Testis (tissue), 3 donors: Measurements from ENCODE around the gene PIP5KL1. TPM values are rescaled to one million over a fixed set of nuclear protein-coding genes. Genes with fewer than 3 reads are reported as not detected.

Experiments
- DNase-seq: peaks from one replicate; pipeline ENCODE4 v3.0.0-alpha.2; 2019
- H3K27ac ChIP-seq, 2 donors: fragments of 200-600 bp; sonication (generic); one replicate each; pipeline ENCODE4 v1.5.1; 2019
- H3K27me3 ChIP-seq: fragments of 200-600 bp; sonication (generic); one replicate; pipeline ENCODE4 v1.5.1; 2019
- H3K36me3 ChIP-seq: fragments of 200-600 bp; sonication (generic); one replicate; pipeline ENCODE4 v1.5.1; 2017; ENCODE audit warnings: low read depth; ENCODE audit errors: missing control alignments
- H3K4me1 ChIP-seq: fragments of 200-600 bp; sonication (generic); one replicate; pipeline ENCODE4 v1.5.1; 2019
- H3K4me3 ChIP-seq, 2 donors: fragments of 200-600 bp; sonication (generic); one replicate each; pipeline ENCODE4 v1.5.1; 2017 to 2019
- H3K9me3 ChIP-seq: fragments of 200-600 bp; sonication (generic); one replicate; pipeline ENCODE4 v1.5.1; 2017
- POLR2A ChIP-seq: fragments of 450-650 bp; IDR thresholded peaks from one replicate; pipeline ENCODE4 v1.6.1; 2017; ENCODE audit warnings: antibody characterized with exemption, mild to moderate bottlenecking, moderate library complexity
- WGBS, 2 donors: methylation state at CpG; one replicate each; pipeline ENCODE4 v1.1.5; 2018; 5-methylcytosine and 5-hydroxymethylcytosine counted together
- intact Hi-C: fragments of 100-400 bp; cut with DNase I; formaldehyde crosslinking; loops from one replicate; pipeline ENCODE4 v1.15.1; 2023; ENCODE audit warnings: low total_unique reads
- polyA plus RNA-seq: library from polyadenylated mRNA; stranded (reverse); fragments of 350-450 nt; fragmentation: Illumina TruSeq; extraction: RNeasy Lipid Tissue Mini Kit (QIAGEN cat#74804); gene quantifications from one replicate; pipeline ENCODE4 v1.2.3, GENCODE V29; 2014; ENCODE audit warnings: low read depth, low replicate concordance; ENCODE audit not compliant: insufficient read depth
- total RNA-seq, 2 donors: library from RNA; depleted of rRNA; stranded (reverse); fragments of >200 nt; gene quantifications; one replicate each; pipeline ENCODE4 v1.2.3, GENCODE V29; 2016
- TF ChIP-seq, protein P1 (sequence below), 3 experiments: fragments of 450-650 bp in 2 of 3; fragments of 200-600 bp in 1 of 3; sonication (generic) in 1 of 3; IDR thresholded peaks; one replicate each; pipeline ENCODE4 v1.5.1; 2016 to 2019; ENCODE audit warnings: antibody characterized with exemption in 3 of 3, mild to moderate bottlenecking in 2 of 3, moderate library complexity in 1 of 3

PIP5KL1 gene
- total and polyA plus RNA-seq, 3 donors from 2014 or later, result 3.9 to 10.2 (median 8.4) TPM

GRCh38 chr9:127903557-127904475 is 26.8 kb downstream of the PIP5KL1 start:
- no peak for TF ChIP-seq POLR2A
- TF ChIP-seq, protein P1, sequence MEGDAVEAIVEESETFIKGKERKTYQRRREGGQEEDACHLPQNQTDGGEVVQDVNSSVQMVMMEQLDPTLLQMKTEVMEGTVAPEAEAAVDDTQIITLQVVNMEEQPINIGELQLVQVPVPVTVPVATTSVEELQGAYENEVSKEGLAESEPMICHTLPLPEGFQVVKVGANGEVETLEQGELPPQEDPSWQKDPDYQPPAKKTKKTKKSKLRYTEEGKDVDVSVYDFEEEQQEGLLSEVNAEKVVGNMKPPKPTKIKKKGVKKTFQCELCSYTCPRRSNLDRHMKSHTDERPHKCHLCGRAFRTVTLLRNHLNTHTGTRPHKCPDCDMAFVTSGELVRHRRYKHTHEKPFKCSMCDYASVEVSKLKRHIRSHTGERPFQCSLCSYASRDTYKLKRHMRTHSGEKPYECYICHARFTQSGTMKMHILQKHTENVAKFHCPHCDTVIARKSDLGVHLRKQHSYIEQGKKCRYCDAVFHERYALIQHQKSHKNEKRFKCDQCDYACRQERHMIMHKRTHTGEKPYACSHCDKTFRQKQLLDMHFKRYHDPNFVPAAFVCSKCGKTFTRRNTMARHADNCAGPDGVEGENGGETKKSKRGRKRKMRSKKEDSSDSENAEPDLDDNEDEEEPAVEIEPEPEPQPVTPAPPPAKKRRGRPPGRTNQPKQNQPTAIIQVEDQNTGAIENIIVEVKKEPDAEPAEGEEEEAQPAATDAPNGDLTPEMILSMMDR (IDR thresholded peaks at IDR 0.05), result no peak
- intact Hi-C loops, result no loop called here
- H3K27ac ChIP-seq, result peak overlapping the region; percentile 71 to 72
- H3K4me1 ChIP-seq, result peaks cover 49% of the 10 kb centered on the region
- no peak overlapping the region for H3K4me3 ChIP-seq
- H3K27me3 ChIP-seq, result no peaks in the 10 kb centered on the region
- WGBS, 2 donors, result 49 to 60% methylated on average over 10 to 17 of the region's 17 CpGs
- no peaks in the 10 kb centered on the region for H3K36me3 ChIP-seq
- no peaks in the 10 kb centered on the region for H3K9me3 ChIP-seq
- DNase-seq, result peak; percentile 69

DNA sequence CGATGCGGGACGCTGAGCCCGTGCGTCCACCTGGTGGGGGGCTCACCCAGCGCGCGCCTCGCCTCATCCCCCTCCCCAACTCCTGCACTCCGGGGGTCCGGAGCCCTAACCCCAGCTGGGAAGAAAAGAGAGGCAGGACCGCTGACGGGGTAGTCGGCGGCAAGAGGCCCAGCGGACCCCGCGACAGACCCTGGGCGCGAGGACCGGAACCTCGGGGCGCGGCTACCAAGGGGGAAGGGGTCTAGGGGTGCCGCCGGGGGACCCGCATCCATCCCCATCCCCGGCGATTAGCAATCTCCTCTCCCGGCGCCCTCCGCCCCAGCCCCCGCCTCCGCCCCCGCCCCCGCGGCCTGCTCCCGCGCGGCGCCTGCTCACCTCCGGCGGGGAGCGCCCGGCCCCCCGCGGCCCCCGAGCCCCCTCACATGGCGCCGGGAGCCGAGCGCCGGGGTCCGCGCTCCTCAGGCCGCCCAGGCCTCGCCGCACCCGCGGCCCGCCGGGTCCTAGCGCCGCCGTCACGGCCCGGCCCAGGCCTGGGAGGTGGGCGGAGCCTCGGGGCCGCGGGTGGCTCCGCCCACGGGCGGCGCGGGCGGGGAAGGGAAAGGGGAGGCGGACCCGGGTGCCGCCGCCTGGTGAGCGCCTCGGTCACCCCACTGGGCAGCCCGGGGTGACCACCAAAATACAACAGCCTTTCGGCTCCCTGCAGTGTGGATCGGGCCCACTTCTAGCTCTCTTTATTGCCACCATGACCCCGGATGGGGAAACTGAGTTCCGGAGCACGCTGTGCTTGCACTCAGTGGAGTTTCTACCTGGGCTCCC is 31.2 kb downstream of the PIP5KL1 start, which contains the start of gene ST6GALNAC6:
TSS of gene ST6GALNAC6 (minus strand) at position 476 of the 816 bp plus-strand sequence. CDS start 1,622 bp downstream, outside the sequence.
- Histone ChIP-seq H3K36me3 (no peaks in the 10 kb centered on the region), H3K4me1 (peaks cover 41% of the 10 kb centered on the region), H3K4me3 (peak within 1 kb of the TSS; percentile 85 to 94), H3K27ac (peak within 1 kb of the TSS; percentile 92 to 94), H3K27me3 (no peaks in the 10 kb centered on the region), H3K9me3 (no peaks in the 10 kb centered on the region)
- TF ChIP-seq, protein P1 (IDR thresholded peaks at IDR 0.05), result peak in 1 of 3 experiments; percentile 10
- no peak for TF ChIP-seq POLR2A
- intact Hi-C loops, result no loop called here
- peak; percentile 75 for DNase-seq
- 2 to 3% methylated on average over 7 to 53 of the region's 89 CpGs for WGBS, 2 donors

DNA sequence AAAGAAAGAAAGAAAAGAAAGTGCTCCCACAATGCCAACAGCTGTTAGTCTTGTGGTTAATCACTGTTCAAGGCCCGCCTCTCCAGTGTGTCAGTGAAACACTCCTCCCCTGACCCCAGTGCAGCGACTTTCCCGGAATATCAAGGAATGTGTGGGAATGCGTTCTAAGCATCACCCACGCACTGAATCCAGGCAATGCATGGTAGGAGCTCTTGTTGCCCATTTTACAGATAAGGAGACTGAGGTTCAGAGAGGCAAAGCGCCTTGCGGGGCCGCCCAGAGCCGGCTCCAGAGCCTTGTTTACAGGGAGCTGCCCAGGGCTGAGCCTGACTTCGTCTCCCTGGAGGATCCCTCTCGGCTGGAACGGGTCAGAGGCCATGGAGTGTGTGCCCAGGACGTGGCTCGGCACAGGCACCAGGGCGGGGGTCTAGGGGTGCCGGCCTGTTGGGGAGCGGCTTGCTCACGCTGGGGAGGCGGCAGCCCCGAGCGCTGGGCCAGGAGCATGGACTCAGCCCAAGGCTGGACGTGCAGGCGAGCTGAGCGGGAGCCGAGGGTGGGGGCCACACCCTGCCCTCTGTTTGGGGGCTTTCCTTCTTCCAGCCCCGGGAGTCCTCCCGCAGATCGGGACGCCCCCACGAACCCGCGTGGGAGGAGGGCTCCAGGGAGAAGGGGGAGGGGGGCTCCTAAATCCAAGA is 32.0 kb downstream of the PIP5KL1 start:
- DNase-seq, result peak; percentile 80
- peaks cover 34% of the 10 kb centered on the region for H3K4me1 ChIP-seq
- no peak for TF ChIP-seq POLR2A
- TF ChIP-seq, protein P1 (IDR thresholded peaks at IDR 0.05), result no peak
- H3K36me3 ChIP-seq, result no peaks in the 10 kb centered on the region
- no peaks in the 10 kb centered on the region for H3K27me3 ChIP-seq
- 0 to 13% methylated on average over 6 to 25 of the region's 32 CpGs for WGBS, 2 donors
- intact Hi-C loops, result no loop called here
- H3K27ac ChIP-seq, result peak overlapping the region; percentile 92 to 94
- H3K4me3 ChIP-seq, result peak overlapping the region; percentile 85 to 94
- H3K9me3 ChIP-seq, result no peaks in the 10 kb centered on the region

DNA sequence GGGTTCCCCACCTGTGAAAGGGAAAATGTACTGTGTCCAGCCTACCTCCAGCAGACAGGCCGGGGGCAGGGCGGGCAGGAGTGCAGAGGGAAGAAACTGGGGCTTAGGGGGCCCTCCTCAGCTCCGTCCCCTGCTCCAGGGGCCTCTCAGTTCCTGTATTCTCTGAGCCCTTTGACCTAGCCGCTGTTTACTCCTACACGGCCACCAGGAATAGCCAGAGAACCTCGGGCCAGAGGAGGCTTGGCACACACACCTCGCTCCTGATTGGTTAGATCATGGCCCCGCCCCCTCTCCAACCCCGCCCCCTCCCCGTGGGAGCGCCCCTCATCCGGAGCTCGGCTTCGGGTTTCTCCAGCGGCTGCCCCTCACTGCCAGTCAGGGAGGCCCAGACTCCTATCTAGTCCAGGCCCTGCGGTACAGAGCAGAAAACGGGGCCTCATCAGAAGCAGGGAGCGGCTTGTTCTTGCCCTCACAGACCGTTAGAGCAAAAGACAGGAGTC is 33.3 kb downstream of the PIP5KL1 start:
- Histone ChIP-seq H3K9me3 (no peaks in the 10 kb centered on the region), H3K27ac (peak overlapping the region; percentile 92 to 94), H3K4me1 (peaks cover 28% of the 10 kb centered on the region), H3K36me3 (no peaks in the 10 kb centered on the region), H3K27me3 (no peaks in the 10 kb centered on the region), H3K4me3 (peak overlapping the region; percentile 17 to 94)
- TF ChIP-seq, protein P1 (IDR thresholded peaks at IDR 0.05), result no peak
- no peak for TF ChIP-seq POLR2A
- intact Hi-C loops, result no loop called here
- DNase-seq, result peak; percentile 95
- WGBS, 2 donors, result 5 to 17% methylated on average over 3 to 17 of the region's 19 CpGs
